GM21737 (cell line): ENCODE measurements around the gene SMAD9.
"Not testable (repeated sequence)": the region's sequence is repeated elsewhere in the genome, so short reads cannot be mapped to it uniquely, and the experiment has no call there.

Experiments used
- ATAC-seq: cut with Tn5 transposase; IDR thresholded peaks from one replicate; pipeline ENCODE4 v1.9.1; 2021; ENCODE audit warnings: mild to moderate bottlenecking, moderate library complexity; ENCODE audit not compliant: unreplicated experiment

SMAD9 gene

GRCh38 chr13:36912973-36913372, 7.1 kb downstream of the SMAD9 start:
- no peak for ATAC-seq

- ATAC-seq, result no peak
These were observed 7.7 kb downstream of the SMAD9 start for GRCh38 chr13:36912369-36912768.

GRCh38 chr13:36910545-36910944, 9.5 kb downstream of the SMAD9 start:
- no peak for ATAC-seq

- no peak for ATAC-seq
These were observed 12.2 kb downstream of the SMAD9 start for GRCh38 chr13:36907821-36908220.

GRCh38 chr13:36907266-36907665, 12.8 kb downstream of the SMAD9 start:
- ATAC-seq, result no peak

GRCh38 chr13:36905944-36906343, 14.1 kb downstream of the SMAD9 start:
- ATAC-seq, result no peak

- ATAC-seq, result no peak
These were observed 16.0 kb downstream of the SMAD9 start for GRCh38 chr13:36903925-36904595.

- ATAC-seq, result no peak
These were observed 22.9 kb downstream of the SMAD9 start for GRCh38 chr13:36897054-36897616.

GRCh38 chr13:36891752-36892151, 28.3 kb downstream of the SMAD9 start:
- ATAC-seq, result no peak

GRCh38 chr13:36888645-36889044, 31.4 kb downstream of the SMAD9 start:
- ATAC-seq, result no peak

- no peak for ATAC-seq
These were observed 32.1 kb downstream of the SMAD9 start for GRCh38 chr13:36887758-36888521.

GRCh38 chr13:36885901-36886300, 34.1 kb downstream of the SMAD9 start:
- no peak for ATAC-seq

GRCh38 chr13:36884235-36884634, 35.8 kb downstream of the SMAD9 start:
- no peak for ATAC-seq

- ATAC-seq, result no peak
These were observed 36.2 kb downstream of the SMAD9 start for GRCh38 chr13:36883824-36884223.

GRCh38 chr13:36883392-36883791, 36.6 kb downstream of the SMAD9 start:
- ATAC-seq, result not testable (repeated sequence)

GRCh38 chr13:36882829-36883390, 37.1 kb downstream of the SMAD9 start:
- no peak for ATAC-seq

GRCh38 chr13:36880961-36881360, 39.1 kb downstream of the SMAD9 start:
- ATAC-seq, result no peak

GRCh38 chr13:36879218-36879938, 40.7 kb downstream of the SMAD9 start:
- no peak for ATAC-seq

GRCh38 chr13:36875961-36876360, 44.1 kb downstream of the SMAD9 start:
- no peak for ATAC-seq

- no peak for ATAC-seq
These were observed 44.6 kb downstream of the SMAD9 start for GRCh38 chr13:36875431-36875830.

GRCh38 chr13:36872621-36873020, 47.4 kb downstream of the SMAD9 start:
- no peak for ATAC-seq
